Measurements from ENCODE around the gene GLTP.

GLTP gene

DNA sequence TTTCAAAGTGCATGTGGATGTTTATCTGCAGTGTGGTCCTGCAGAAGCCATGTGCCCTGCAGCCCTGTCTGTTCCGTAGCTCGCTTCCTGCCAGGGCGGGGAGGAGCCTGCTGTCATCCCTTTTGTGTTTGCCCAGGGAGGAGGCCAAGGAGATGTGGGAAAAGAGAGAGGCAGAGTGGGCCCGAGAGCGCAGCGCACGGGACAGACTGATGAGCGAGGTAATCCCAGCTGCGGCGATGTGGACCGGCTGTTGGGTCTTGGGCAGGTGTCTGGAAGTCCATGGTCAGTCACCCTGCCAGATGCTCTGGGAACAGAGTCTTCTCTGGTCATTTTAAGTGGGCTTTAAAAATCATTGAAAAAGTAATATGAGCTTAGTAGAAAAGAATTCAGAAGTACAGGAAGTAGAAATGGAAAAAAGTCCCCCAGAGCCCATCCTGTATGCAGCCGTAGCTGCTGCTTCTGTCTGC is 32.5 kb upstream of the GLTP start:
- intact Hi-C loops (cut with DNase I; ENCODE audit: low total_unique reads) = no loop called here
- no peaks in the 10 kb centered on the region for H3K4me1 ChIP-seq
- peaks cover 78 to 99% (median 92%) of the 10 kb centered on the region in 3 donors for H3K36me3 ChIP-seq
- H3K4me3 ChIP-seq = no peak overlapping the region
- H3K9me3 ChIP-seq = no peaks in the 10 kb centered on the region
- no peak for DNase-seq
- no peaks in the 10 kb centered on the region for H3K27me3 ChIP-seq
- TF ChIP-seq, protein P1, sequence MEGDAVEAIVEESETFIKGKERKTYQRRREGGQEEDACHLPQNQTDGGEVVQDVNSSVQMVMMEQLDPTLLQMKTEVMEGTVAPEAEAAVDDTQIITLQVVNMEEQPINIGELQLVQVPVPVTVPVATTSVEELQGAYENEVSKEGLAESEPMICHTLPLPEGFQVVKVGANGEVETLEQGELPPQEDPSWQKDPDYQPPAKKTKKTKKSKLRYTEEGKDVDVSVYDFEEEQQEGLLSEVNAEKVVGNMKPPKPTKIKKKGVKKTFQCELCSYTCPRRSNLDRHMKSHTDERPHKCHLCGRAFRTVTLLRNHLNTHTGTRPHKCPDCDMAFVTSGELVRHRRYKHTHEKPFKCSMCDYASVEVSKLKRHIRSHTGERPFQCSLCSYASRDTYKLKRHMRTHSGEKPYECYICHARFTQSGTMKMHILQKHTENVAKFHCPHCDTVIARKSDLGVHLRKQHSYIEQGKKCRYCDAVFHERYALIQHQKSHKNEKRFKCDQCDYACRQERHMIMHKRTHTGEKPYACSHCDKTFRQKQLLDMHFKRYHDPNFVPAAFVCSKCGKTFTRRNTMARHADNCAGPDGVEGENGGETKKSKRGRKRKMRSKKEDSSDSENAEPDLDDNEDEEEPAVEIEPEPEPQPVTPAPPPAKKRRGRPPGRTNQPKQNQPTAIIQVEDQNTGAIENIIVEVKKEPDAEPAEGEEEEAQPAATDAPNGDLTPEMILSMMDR (IDR thresholded peaks at IDR 0.05) = no peak
- H3K27ac ChIP-seq = no peak overlapping the region

- Histone ChIP-seq H3K4me1 (no peaks in the 10 kb centered on the region), H3K4me3 (no peak overlapping the region), H3K27me3 (no peaks in the 10 kb centered on the region), H3K9me3 (no peaks in the 10 kb centered on the region), H3K36me3 (peaks cover 79 to 99% (median 92%) of the 10 kb centered on the region in 3 donors), H3K27ac (no peak overlapping the region)
- DNase-seq = no peak
- TF ChIP-seq, protein P1 (IDR thresholded peaks at IDR 0.05) = no peak
- intact Hi-C loops (cut with DNase I; ENCODE audit: low total_unique reads) = no loop called here
Observed at GRCh38 chr12:109910969-109911348, 30.6 kb upstream of the GLTP start.

DNA sequence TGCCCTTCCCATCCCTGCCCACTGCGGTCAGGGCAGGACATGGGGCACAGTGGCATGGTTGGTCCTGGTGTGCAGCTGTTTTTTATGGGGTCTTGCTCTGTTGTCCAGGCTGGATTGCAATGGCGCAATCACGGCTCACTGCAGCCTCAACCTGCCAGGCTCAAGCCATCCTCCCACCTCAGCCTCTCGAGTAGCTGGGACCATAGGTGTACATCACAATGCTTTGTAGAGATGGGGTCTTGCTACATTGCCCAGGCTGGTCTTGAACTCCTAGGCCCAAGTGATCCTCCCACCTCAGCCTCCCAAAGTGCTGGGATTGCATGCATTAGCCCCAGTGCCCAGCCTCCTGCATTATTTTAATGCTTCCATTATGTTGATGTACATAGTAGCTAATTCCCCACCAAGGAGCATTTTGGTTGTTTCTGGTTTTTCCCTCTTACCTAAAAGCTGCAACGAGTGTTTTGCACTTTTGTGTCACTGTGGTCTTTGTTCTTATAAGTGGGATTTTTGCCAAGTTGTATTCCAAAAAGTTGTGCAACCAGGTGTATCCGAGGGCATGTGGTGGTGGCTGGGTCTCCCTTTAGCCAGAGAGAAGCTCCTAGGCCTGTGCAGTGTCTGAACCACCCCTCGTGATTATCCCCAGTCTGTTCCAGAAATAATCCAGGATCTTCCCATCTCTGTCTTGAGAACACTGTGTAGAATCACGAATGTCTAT is 30.1 kb upstream of the GLTP start:
- TF ChIP-seq, protein P1 (IDR thresholded peaks at IDR 0.05) = no peak
- H3K36me3 ChIP-seq = peaks cover 79 to 99% (median 92%) of the 10 kb centered on the region in 3 donors
- no peaks in the 10 kb centered on the region for H3K9me3 ChIP-seq
- intact Hi-C loops (cut with DNase I; ENCODE audit: low total_unique reads) = no loop called here
- H3K4me3 ChIP-seq = no peak overlapping the region
- H3K27ac ChIP-seq = no peak overlapping the region
- DNase-seq = no peak
- H3K27me3 ChIP-seq = no peaks in the 10 kb centered on the region
- no peaks in the 10 kb centered on the region for H3K4me1 ChIP-seq

- Histone ChIP-seq H3K27ac (no peak overlapping the region), H3K9me3 (no peaks in the 10 kb centered on the region), H3K4me3 (no peak overlapping the region), H3K36me3 (peaks cover 64 to 78% (median 72%) of the 10 kb centered on the region in 3 donors), H3K4me1 (peaks cover 0 to 16% (median 10%) of the 10 kb centered on the region in 4 donors), H3K27me3 (no peaks in the 10 kb centered on the region)
- DNase-seq = no peak
- intact Hi-C loops (cut with DNase I; ENCODE audit: low total_unique reads) = no loop called here
- TF ChIP-seq, protein P1 (IDR thresholded peaks at IDR 0.05) = no peak
Observed at GRCh38 chr12:109905301-109905700, 25.0 kb upstream of the GLTP start.

DNA sequence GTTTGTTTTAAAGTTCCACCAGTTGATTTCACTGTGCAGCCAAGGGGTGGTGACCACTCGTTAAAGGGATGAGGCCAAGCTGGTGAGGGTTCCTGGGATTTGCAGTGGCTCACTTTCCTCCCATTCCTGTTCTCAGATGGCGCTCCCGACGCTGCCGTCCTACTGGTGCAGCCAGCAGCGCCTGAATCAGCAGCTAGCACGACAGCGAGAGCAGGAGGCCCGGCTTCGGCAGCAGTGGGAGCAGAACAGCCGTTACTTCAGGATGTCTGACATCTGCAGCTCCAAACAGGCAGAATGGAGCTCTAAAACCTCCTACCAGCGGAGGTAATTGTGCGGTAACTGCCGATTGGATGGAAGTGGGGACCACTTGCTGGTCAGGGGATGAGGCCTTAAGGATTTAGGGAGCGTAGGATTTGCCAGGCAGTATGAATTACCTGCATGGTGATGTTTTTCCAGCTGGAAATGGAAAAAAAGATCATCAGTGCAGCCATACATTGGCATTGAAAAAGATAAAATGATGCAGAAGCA is 22.6 kb upstream of the GLTP start:
- Histone ChIP-seq H3K4me3 (no peak overlapping the region), H3K4me1 (peaks cover 0 to 21% (median 11%) of the 10 kb centered on the region in 4 donors), H3K27ac (no peak overlapping the region), H3K36me3 (peaks cover 46 to 56% (median 51%) of the 10 kb centered on the region in 3 donors), H3K9me3 (no peaks in the 10 kb centered on the region), H3K27me3 (no peaks in the 10 kb centered on the region)
- TF ChIP-seq, protein P1 (IDR thresholded peaks at IDR 0.05) = no peak
- no peak for DNase-seq
- intact Hi-C loops (cut with DNase I; ENCODE audit: low total_unique reads) = no loop called here
